Heart right ventricle (tissue), 16 donors: ENCODE results near the gene FEV. TPM values are rescaled to one million over a fixed set of nuclear protein-coding genes. Genes with fewer than 3 reads are reported as not detected.
A peak's percentile ranks its signal among the peaks of the same experiment; 100 is the strongest.

Experiments used
- ATAC-seq, 8 donors: fragments of 200-7000 bp; cut with Tn5 transposase; one replicate each; pipeline ENCODE4 v1.9.1; 2020; ENCODE audit warnings: mild to moderate bottlenecking in 8 of 8, moderate library complexity in 8 of 8, moderate number of reproducible peaks in 1 of 8
- DNase-seq, 2 donors: peaks; one replicate each; pipeline ENCODE4 v3.0.0-alpha.2; 2020
- H3K27ac ChIP-seq, 10 donors: fragments of 200-600 bp; sonication (generic) in 2 of 10; one replicate each; pipeline versions ENCODE4 v1.5.0 to v1.8.0; 2020 to 2022; ENCODE audit warnings: mild to moderate bottlenecking in 3 of 10
- H3K27me3 ChIP-seq, 7 donors: fragments of 200-600 bp; one replicate each; pipeline ENCODE4 v1.8.0; 2021 to 2022; ENCODE audit warnings: mild to moderate bottlenecking in 2 of 7
- H3K36me3 ChIP-seq, 9 donors: fragments of 200-600 bp; sonication (generic) in 1 of 9; one replicate each; pipeline versions ENCODE4 v1.5.0 to v1.8.0; 2020 to 2022; ENCODE audit warnings: mild to moderate bottlenecking in 2 of 9
- H3K4me1 ChIP-seq, 9 donors: fragments of 200-600 bp; sonication (generic) in 1 of 9; one replicate each; pipeline versions ENCODE4 v1.5.0 to v1.8.0; 2020 to 2022; ENCODE audit warnings: mild to moderate bottlenecking in 4 of 9
- H3K4me3 ChIP-seq, 10 donors: fragments of 200-600 bp; sonication (generic) in 2 of 10; one replicate each; pipeline versions ENCODE4 v1.5.0 to v1.8.0; 2020 to 2022; ENCODE audit warnings: mild to moderate bottlenecking in 7 of 10, moderate library complexity in 2 of 10
- H3K9me3 ChIP-seq, 11 donors: fragments of 200-600 bp in 10 of 11; sonication (generic) in 2 of 11; one replicate each; pipeline versions ENCODE4 v1.5.0 to v1.8.0; 2013 to 2022; ENCODE audit warnings: mild to moderate bottlenecking in 2 of 11, control low read depth in 1 of 11, moderate library complexity in 1 of 11
- WGBS, 2 donors: extraction: QIAGEN DNeasy Blood & Tissue Kit; methylation state at CpG; one replicate each; pipeline ENCODE4 v1.1.7; 2013; ENCODE audit warnings: inconsistent platforms in 1 of 2; 5-methylcytosine and 5-hydroxymethylcytosine counted together
- intact Hi-C, 10 donors: fragments of 100-400 bp; cut with DNase I; formaldehyde crosslinking; loops; one replicate each; pipeline versions ENCODE4 v1.11.1 to v1.14.2; 2022
- polyA plus RNA-seq, 2 donors: library from polyadenylated mRNA; stranded (reverse); fragments of 200-250 nt; gene quantifications; one replicate each; pipeline ENCODE4 v1.2.3, GENCODE V29; 2013
- total RNA-seq, 10 donors: library from RNA; stranded (reverse); fragmentation: NEBNext Ultra II Directional in 3 of 10; extraction: Animal tissue kit (Norgen Biotek cat#: 25700) in 3 of 10; gene quantifications; one replicate each; pipeline versions ENCODE4 v1.2.1 to v1.2.4, GENCODE V29; 2021 to 2023
- TF ChIP-seq, protein P1 (sequence below), 9 donors: fragments of 200-600 bp; sonication (generic) in 2 of 9; IDR thresholded peaks; one replicate each; pipeline versions ENCODE4 v1.5.0 to v1.8.0; 2021 to 2022; ENCODE audit warnings: antibody characterized with exemption in 9 of 9, mild to moderate bottlenecking in 5 of 9, moderate library complexity in 1 of 9
- donor health status: Arrhythmogenic right ventricular cardiomyopathy.
- donor health status: ischemic (EF 13 %, LVEDD 7.1; RV severe dilation, severe dysfunction).
- donor health status: healthy with polysubstance abuse.
- donor health status: DM: no; HTN: yes; CAD: no.
- donor health status: DM: no; HTN: no; CAD: no.
- donor health status: ischemic (EF 25% LVEDD 6.9; RV normal size, moderate dysfunction).
- donor health status: ischemic (EF 25% LVEDD 5.7; RV mildly dilated, moderate dysfunction).
- donor health status: healthy.
- donor health status: DM: yes; HTN: yes; CAD: no.
- donor health status: Ischemic cardiomyopathy.
- donor health status: ischemic (EF 35%, LVEDD 5.7; RV mildly dilated, moderate dysfunction).
- donor health status: nonischemic (EF 11% LVEDD 7.7; RV severe dilation, severe dysfunction).
- donor health status: DM: yes; HTN: yes; CAD: no.
- donor health status: PGD.
- donor health status: ischemic (EF 29% LVEDD 5.4; RV normal size, mild dysfunction).
- donor health status: nonischemic (EF 23%, LVEDD 6.1; RV moderate dilation, normal function).

Gene FEV
- total and polyA plus RNA-seq, 12 donors = not detected

DNA sequence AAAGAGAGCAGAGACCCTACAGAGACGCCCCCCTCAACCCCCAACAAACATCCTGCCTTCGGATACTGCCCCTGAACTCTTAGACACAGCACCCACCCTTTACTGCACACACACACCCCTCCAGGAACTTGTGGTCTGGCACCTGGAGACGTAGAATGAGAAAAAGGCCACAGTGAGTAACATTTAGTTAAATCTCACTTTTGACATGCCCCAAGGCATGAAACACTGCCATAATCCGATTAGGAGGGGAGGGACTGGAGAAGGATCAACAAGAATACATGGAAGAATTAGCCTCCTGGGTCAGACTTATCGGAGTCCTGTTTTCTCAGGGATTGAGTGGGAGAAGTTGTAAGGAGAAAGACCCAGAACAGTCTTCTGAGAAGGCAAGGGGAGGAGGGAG, 21.4 kb downstream of the FEV start:
- DNase-seq (no peak), ATAC-seq (no peak)
- no peaks in the 10 kb centered on the region for H3K9me3 ChIP-seq
- H3K36me3 ChIP-seq = no peaks in the 10 kb centered on the region
- peaks cover 49 to 92% (median 85%) of the 10 kb centered on the region in 7 donors for H3K27me3 ChIP-seq
- intact Hi-C loops = no loop called here
- H3K4me3 ChIP-seq = no peak overlapping the region
- H3K4me1 ChIP-seq = peaks cover 0 to 27% (median 12%) of the 10 kb centered on the region in 9 donors
- TF ChIP-seq, protein P1, sequence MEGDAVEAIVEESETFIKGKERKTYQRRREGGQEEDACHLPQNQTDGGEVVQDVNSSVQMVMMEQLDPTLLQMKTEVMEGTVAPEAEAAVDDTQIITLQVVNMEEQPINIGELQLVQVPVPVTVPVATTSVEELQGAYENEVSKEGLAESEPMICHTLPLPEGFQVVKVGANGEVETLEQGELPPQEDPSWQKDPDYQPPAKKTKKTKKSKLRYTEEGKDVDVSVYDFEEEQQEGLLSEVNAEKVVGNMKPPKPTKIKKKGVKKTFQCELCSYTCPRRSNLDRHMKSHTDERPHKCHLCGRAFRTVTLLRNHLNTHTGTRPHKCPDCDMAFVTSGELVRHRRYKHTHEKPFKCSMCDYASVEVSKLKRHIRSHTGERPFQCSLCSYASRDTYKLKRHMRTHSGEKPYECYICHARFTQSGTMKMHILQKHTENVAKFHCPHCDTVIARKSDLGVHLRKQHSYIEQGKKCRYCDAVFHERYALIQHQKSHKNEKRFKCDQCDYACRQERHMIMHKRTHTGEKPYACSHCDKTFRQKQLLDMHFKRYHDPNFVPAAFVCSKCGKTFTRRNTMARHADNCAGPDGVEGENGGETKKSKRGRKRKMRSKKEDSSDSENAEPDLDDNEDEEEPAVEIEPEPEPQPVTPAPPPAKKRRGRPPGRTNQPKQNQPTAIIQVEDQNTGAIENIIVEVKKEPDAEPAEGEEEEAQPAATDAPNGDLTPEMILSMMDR (IDR thresholded peaks at IDR 0.05) = no peak
- no peak overlapping the region for H3K27ac ChIP-seq
- 12 to 13% methylated on average over 5 of the region's 5 CpGs for WGBS, 2 donors

- Histone ChIP-seq H3K27me3 (peaks cover 49 to 95% (median 91%) of the 10 kb centered on the region in 7 donors), H3K36me3 (no peaks in the 10 kb centered on the region), H3K27ac (no peak overlapping the region), H3K4me1 (peaks cover 0 to 27% (median 12%) of the 10 kb centered on the region in 9 donors), H3K9me3 (no peaks in the 10 kb centered on the region), H3K4me3 (peak overlapping the region in 1 of 10 donors; percentile 24)
- TF ChIP-seq, protein P1 (IDR thresholded peaks at IDR 0.05) = no peak
- 1 to 3% methylated on average over 42 of the region's 42 CpGs for WGBS, 2 donors
- intact Hi-C loops = no loop called here
- ATAC-seq (peak; percentile 50 to 83 (median 71)), DNase-seq (peak; percentile 73 to 74)
These were observed 22.0 kb downstream of the FEV start for GRCh38 chr2:218962859-218963492.

GRCh38 chr2:218961651-218962570, 23.1 kb downstream of the FEV start:
- Histone ChIP-seq H3K4me1 (peaks cover 0 to 27% (median 12%) of the 10 kb centered on the region in 9 donors), H3K36me3 (no peaks in the 10 kb centered on the region), H3K27me3 (peaks cover 49 to 99% (median 93%) of the 10 kb centered on the region in 7 donors), H3K27ac (no peak overlapping the region), H3K9me3 (no peaks in the 10 kb centered on the region), H3K4me3 (no peak overlapping the region)
- no peak for ATAC-seq
- DNase-seq = no peak
- intact Hi-C loops = no loop called here
- 11 to 12% methylated on average over 33 to 34 of the region's 34 CpGs for WGBS, 2 donors
- TF ChIP-seq, protein P1 (IDR thresholded peaks at IDR 0.05) = no peak

DNA sequence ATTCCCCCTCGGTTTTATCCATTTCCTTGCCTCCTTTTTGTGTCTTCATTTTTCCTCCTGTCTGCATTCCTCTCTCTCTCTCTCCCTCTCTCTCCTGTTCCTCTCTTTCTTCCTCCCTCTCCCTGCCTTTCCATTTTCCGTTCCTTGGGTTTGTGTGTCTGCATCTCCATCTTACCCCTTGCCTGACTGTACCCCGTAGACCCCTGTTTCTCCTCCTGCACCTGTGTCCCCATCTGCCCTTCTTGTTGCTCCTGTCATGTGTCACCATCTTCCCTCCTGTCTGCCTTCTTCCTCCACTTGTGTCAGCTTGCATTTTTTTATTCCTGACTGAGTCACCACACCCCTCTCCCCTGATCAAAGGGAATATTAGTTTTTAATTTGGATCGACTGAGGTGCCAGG, 23.8 kb downstream of the FEV start:
- TF ChIP-seq, protein P1 (IDR thresholded peaks at IDR 0.05) = no peak
- ATAC-seq (no peak), DNase-seq (no peak)
- 4 to 5% methylated on average over 4 of the region's 4 CpGs for WGBS, 2 donors
- H3K36me3 ChIP-seq = no peaks in the 10 kb centered on the region
- no peak overlapping the region for H3K27ac ChIP-seq
- peaks cover 0 to 27% (median 12%) of the 10 kb centered on the region in 9 donors for H3K4me1 ChIP-seq
- H3K4me3 ChIP-seq = no peak overlapping the region
- intact Hi-C loops = no loop called here
- peaks cover 49 to 100% (median 95%) of the 10 kb centered on the region in 7 donors for H3K27me3 ChIP-seq
- no peaks in the 10 kb centered on the region for H3K9me3 ChIP-seq
